Karpas-422 (cell line): Measurements from ENCODE around the gene BRD9. TPM values are rescaled to one million over a fixed set of nuclear protein-coding genes. Genes with fewer than 3 reads are reported as not detected.
"Not testable (repeated sequence)": the region's sequence is repeated elsewhere in the genome, so short reads cannot be mapped to it uniquely, and the experiment has no call there.

Source experiments
- DNase-seq: peaks from one replicate; pipeline ENCODE4 v3.0.0-alpha.2; 2015
- H2AFZ ChIP-seq: fragments of 200-600 bp; sonication (generic); 2 replicates; pipeline ENCODE4 v1.6.1; 2014; ENCODE audit warnings: antibody characterized with exemption, low read length, mixed read lengths
- H3K27ac ChIP-seq: fragments of 200-600 bp; sonication (generic); 2 replicates; pipeline ENCODE4 v1.5.1; 2014; ENCODE audit warnings: mild to moderate bottlenecking, low read length, moderate library complexity
- H3K27me3 ChIP-seq: fragments of 200-600 bp; sonication (generic); 2 replicates; pipeline ENCODE4 v1.6.1; 2014; ENCODE audit warnings: low read length, mixed read lengths
- H3K36me3 ChIP-seq: fragments of 200-600 bp; sonication (generic); 2 replicates; pipeline ENCODE4 v1.6.1; 2014; ENCODE audit warnings: low read length, mixed read lengths; ENCODE audit not compliant: insufficient read depth
- H3K4me1 ChIP-seq: fragments of 200-600 bp; sonication (generic); 2 replicates; pipeline ENCODE4 v1.6.1; 2014; ENCODE audit warnings: mild to moderate bottlenecking, low read length, mixed read lengths
- H3K4me2 ChIP-seq: fragments of 200-600 bp; sonication (generic); 2 replicates; pipeline ENCODE4 v1.6.1; 2014; ENCODE audit warnings: low read length, low read depth, mild to moderate bottlenecking; ENCODE audit not compliant: poor library complexity, severe bottlenecking
- H3K4me3 ChIP-seq: fragments of 200-600 bp; sonication (generic); 2 replicates; pipeline ENCODE4 v1.5.1; 2014; ENCODE audit warnings: mild to moderate bottlenecking, antibody characterized with exemption, low read length, mixed read lengths
- H3K79me2 ChIP-seq: fragments of 200-600 bp; sonication (generic); 2 replicates; pipeline ENCODE4 v1.6.1; 2014; ENCODE audit warnings: mild to moderate bottlenecking, low read length, mixed read lengths
- H3K9ac ChIP-seq: fragments of 200-600 bp; sonication (generic); 2 replicates; pipeline ENCODE4 v1.6.0; 2014; ENCODE audit warnings: low read length
- H3K9me2 ChIP-seq: fragments of 200-600 bp; sonication (generic), shearing (Covaris generic); replicated peaks from 2 replicates; pipeline ENCODE4 v1.6.0; 2014; ENCODE audit warnings: mild to moderate bottlenecking, low read length, moderate library complexity; ENCODE audit not compliant: insufficient read depth
- H3K9me3 ChIP-seq: fragments of 300-700, 200-600 bp; sonication (generic); 2 replicates; pipeline ENCODE4 v1.6.1; 2014; ENCODE audit warnings: low read length, mixed read lengths
- H4K20me1 ChIP-seq: fragments of 200-600 bp; sonication (generic); 2 replicates; pipeline ENCODE4 v1.6.1; 2014; ENCODE audit warnings: mild to moderate bottlenecking, antibody characterized with exemption, low read length, low read depth; ENCODE audit not compliant: insufficient read depth
- total RNA-seq: library from RNA; depleted of rRNA; stranded (reverse); fragments of >200 nt; shearing (Covaris generic); gene quantifications from 2 replicates; pipeline ENCODE4 v1.2.3, GENCODE V29; 2014; ENCODE audit warnings: low replicate concordance

The BRD9 gene
- total RNA-seq, 1 experiment from 2014 or later: 25.7 TPM

DNA sequence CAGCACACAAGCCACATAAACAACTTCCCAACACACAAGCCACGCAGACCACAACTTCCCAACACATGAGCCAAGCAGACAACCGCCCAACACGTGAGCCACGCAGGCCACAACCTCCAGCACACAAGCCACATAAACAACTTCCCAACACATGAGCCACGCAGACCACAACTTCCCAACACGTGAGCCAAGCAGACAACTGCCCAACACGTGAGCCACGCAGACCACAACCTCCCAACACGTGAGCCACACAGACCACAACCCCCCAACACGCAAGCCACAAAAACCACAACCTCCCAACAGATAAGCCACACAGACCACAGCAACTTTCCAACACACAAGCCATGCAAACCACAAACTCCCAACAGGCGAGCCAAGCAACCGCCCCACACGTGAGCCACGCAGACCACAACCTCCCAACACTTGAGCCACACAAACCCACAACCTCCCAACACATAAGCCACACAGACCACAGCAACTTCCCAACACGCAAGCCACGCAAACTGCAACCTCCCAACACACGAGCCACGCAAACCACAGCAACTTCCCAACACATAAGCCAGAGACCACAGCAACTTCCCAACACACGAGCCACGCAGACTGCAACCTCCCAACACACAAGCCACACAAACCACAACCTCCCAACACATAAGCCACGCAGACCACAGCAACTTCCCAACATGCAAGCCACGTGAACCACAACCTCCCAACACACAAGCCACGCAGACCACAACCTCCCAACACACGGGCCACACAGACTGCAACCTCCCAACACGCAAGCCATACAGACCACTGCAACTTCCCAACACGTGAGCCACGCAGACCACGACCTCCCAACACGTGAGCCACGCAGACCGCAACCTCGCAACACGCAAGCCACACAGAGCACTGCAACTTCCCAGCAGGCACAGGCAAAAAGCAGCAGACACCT, 10.1 kb downstream of the BRD9 start:
- no peak for DNase-seq
- no peak overlapping the region for H3K27ac ChIP-seq
- H3K36me3 ChIP-seq: peaks cover 43% of the 10 kb centered on the region
- H3K4me1 ChIP-seq: no peaks in the 10 kb centered on the region
- no peaks in the 10 kb centered on the region for H3K27me3 ChIP-seq
- H3K79me2 ChIP-seq: peaks cover 55% of the 10 kb centered on the region
- H3K4me2 ChIP-seq: no peak overlapping the region
- peaks cover 35% of the 10 kb centered on the region for H4K20me1 ChIP-seq
- H3K9me2 ChIP-seq: no peaks in the 10 kb centered on the region
- no peak overlapping the region for H3K4me3 ChIP-seq
- no peaks in the 10 kb centered on the region for H3K9me3 ChIP-seq
- no peak overlapping the region for H3K9ac ChIP-seq
- H2AFZ ChIP-seq: no peak overlapping the region

DNA sequence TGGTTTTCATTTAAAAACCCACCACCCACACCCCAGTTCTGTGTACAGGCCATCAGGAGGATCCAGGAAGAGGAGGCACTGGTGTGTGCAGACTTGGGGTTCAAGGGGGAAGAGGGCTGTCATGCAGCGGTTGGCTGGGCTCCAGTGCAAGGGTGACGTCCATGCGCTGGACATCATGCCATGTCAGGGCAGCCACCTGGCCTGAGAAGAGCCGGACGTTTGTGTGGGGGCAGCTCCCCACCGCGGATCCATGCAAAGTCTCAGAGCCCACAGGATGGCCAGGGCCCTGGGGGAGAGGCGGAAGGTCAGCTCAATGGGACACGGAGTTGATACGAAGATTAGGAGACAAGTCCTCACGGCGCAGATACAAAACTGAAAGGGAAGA, 11.1 kb downstream of the BRD9 start:
- Histone ChIP-seq H3K4me1 (no peaks in the 10 kb centered on the region), H3K9me3 (no peaks in the 10 kb centered on the region), H3K79me2 (peaks cover 52% of the 10 kb centered on the region), H3K27me3 (no peaks in the 10 kb centered on the region), H3K9ac (no peak overlapping the region), H3K36me3 (peaks cover 38% of the 10 kb centered on the region), H2AFZ (no peak overlapping the region), H3K27ac (no peak overlapping the region), H3K4me2 (no peak overlapping the region), H3K9me2 (no peaks in the 10 kb centered on the region), H3K4me3 (no peak overlapping the region), H4K20me1 (peaks cover 35% of the 10 kb centered on the region)
- DNase-seq: no peak

DNA sequence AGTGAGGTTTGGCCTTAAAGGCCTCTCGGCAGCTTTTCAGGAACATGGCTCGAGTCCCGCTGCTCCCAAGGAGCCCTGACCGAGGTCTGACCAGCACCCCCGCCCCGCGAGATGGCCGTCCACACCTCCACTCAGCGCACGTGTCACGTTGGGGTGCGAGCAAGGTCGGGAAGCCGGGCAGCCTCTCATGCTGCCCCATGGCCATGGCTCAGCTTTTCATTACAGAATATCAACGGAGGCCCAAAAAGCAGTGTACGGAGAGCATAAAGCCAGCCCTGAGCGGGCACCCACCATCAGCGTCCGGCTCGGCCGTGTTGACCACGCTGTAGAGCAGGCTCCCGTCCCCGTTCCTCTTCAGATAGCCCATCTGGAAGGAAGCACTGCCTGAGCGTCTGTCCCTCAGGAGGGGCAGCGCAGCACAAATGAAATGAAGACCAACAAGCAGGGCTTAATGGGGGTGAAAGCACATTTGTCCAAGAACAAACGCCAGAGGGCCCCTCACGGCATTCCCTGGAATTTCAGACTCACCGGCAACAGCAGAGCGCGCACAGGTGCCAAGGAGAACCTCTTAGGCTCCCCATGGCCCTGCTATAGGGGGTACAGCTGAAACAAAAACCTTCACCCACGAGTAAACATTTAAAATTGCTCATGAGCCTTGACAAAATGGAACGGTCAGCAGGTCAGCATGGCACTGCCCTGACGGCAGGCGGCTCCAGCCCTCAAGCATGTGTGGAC, 11.6 kb downstream of the BRD9 start:
- Histone ChIP-seq H3K36me3 (peaks cover 38% of the 10 kb centered on the region), H3K27me3 (no peaks in the 10 kb centered on the region), H3K27ac (no peak overlapping the region), H3K79me2 (peaks cover 47% of the 10 kb centered on the region), H4K20me1 (peaks cover 35% of the 10 kb centered on the region), H3K9me3 (no peaks in the 10 kb centered on the region), H3K9ac (no peak overlapping the region), H3K9me2 (no peaks in the 10 kb centered on the region), H3K4me1 (no peaks in the 10 kb centered on the region), H3K4me2 (no peak overlapping the region), H2AFZ (no peak overlapping the region), H3K4me3 (no peak overlapping the region)
- no peak for DNase-seq

DNA sequence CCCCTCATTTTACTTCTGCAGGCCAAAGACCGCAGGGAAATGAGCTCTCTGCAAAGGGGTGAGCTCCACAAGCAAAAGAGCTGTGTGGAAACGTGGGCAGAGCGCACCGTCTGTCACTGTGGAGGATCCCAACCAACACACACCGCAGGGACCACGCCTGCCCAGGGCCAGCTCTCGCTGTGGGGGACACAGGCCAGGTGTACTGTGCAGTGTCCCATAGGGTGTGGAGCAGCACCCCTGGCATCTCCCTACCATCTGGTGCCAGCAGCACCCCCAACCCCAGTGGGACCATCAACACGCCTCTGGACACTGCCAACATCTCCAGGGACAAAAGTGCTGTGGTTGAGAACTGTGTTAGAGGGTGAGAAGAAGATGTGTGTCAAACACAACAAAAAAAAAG, 13.9 kb downstream of the BRD9 start:
- H3K4me2 ChIP-seq, H3K9me2 ChIP-seq, H3K4me1 ChIP-seq, H3K9ac ChIP-seq, H3K27ac ChIP-seq, DNase-seq, H2AFZ ChIP-seq, H3K27me3 ChIP-seq, H3K4me3 ChIP-seq, H3K9me3 ChIP-seq: not testable (repeated sequence)
- Histone ChIP-seq H3K79me2 (peaks cover 24% of the 10 kb centered on the region), H3K36me3 (peaks cover 37% of the 10 kb centered on the region), H4K20me1 (peaks cover 27% of the 10 kb centered on the region)

DNA sequence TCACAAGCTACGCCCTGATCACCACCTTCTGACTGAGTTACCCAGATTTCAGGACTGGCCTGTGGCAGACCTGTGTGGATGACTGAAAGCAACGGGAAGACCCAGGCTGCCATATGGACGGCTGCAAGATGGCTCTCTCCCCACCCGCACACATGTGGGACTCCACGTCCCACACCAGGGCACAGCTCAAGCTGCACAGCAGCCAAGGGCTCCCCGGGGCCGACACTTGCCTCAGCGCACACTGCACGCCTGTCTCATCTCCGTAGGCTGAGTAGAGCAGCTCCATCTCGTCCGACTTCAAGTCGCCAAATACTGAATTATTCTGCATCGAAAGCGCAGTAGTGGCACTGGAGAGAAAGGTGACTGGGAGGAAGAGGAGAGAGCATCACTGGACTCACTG, 14.5 kb downstream of the BRD9 start:
- Histone ChIP-seq H4K20me1 (peaks cover 21% of the 10 kb centered on the region), H3K4me2 (no peak overlapping the region), H3K9me2 (no peaks in the 10 kb centered on the region), H3K4me1 (no peaks in the 10 kb centered on the region), H3K4me3 (no peak overlapping the region), H3K27ac (no peak overlapping the region), H3K79me2 (peaks cover 18% of the 10 kb centered on the region), H3K36me3 (peaks cover 35% of the 10 kb centered on the region), H2AFZ (no peak overlapping the region), H3K9me3 (no peaks in the 10 kb centered on the region), H3K27me3 (no peaks in the 10 kb centered on the region), H3K9ac (no peak overlapping the region)
- DNase-seq: no peak

DNA sequence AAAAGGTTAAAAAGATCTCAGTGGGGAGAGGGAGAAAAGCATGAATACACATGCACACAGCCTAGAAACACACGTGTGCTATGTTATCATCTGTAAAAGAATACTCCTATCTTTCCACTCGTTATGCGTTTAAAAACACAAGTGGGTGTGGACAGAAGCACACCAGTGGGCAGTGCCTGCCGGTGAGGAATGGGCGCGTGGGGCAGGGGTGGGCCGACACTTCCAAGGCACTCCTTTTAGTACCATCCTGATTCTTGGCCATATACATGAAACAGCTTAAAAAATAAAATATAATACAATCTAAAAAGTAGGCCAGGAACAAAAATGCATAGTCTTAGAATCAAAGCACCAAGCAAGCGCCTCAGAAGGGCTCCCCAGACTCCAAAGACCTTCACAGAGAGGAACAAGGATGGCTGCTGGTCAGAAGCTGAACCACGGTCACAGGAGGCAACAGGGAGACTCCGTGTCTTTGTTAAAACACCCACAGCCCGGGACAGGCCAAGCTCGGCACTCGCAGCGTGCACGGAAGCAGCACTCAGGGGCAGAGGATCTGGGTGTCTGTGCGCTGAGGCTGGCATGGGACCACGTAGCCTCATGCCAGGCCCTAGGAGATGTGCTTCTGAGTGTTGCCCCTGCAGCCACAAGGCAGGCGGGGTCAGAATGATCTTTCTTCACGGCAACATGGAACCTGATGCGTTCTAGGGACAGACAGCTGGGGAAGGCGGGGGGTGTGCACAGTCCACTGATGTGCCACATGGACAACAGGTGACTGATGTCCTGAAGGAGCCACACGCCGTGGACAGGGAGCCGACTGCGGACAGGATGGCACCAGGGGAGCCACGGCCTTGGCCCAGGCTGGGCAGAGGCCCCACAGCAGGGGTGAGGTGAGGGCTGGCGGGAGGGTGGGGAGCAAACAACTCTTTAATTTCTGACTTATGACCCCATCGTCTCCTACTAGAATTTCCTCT, 15.9 kb downstream of the BRD9 start:
- no peak overlapping the region for H3K4me2 ChIP-seq
- no peaks in the 10 kb centered on the region for H3K9me2 ChIP-seq
- H3K9ac ChIP-seq: no peak overlapping the region
- peaks cover 9% of the 10 kb centered on the region; the same call in 1 of the 2 replicates for H4K20me1 ChIP-seq
- no peak overlapping the region for H2AFZ ChIP-seq
- no peak overlapping the region for H3K27ac ChIP-seq
- no peaks in the 10 kb centered on the region for H3K4me1 ChIP-seq
- no peaks in the 10 kb centered on the region for H3K27me3 ChIP-seq
- peaks cover 21% of the 10 kb centered on the region; the same call in 1 of the 2 replicates for H3K36me3 ChIP-seq
- H3K9me3 ChIP-seq: no peaks in the 10 kb centered on the region
- peaks cover 4% of the 10 kb centered on the region for H3K79me2 ChIP-seq
- DNase-seq: no peak
- no peak overlapping the region for H3K4me3 ChIP-seq

DNA sequence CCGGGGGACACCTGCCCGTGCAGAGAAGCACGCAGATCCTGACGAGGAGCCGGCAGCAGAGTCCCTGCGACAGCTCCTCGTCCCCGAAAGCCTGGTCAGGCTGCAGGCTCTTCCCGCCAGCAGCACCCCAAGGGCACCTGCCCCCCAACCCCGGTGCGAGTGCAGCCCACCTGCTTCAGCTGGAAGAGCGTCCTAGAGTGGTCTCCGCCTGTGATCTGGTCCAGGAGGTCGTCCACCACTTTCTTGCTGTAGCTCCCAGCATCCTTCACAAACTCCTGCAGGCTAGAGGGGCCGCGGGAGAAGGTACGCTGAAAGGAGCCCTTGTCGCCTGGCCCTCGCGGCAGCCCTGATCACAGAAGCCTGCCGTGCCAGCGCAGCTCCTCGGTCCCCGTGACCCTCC, 16.7 kb downstream of the BRD9 start:
- Histone ChIP-seq H3K4me3 (no peak overlapping the region), H4K20me1 (peaks cover 5% of the 10 kb centered on the region; the same call in 1 of the 2 replicates), H3K27me3 (no peaks in the 10 kb centered on the region), H2AFZ (no peak overlapping the region), H3K4me2 (no peak overlapping the region), H3K9ac (no peak overlapping the region), H3K79me2 (no peaks in the 10 kb centered on the region), H3K36me3 (peaks cover 14% of the 10 kb centered on the region; the same call in 1 of the 2 replicates), H3K9me3 (no peaks in the 10 kb centered on the region), H3K27ac (no peak overlapping the region), H3K4me1 (no peaks in the 10 kb centered on the region), H3K9me2 (no peaks in the 10 kb centered on the region)
- no peak for DNase-seq
